Heart right ventricle (tissue), 16 donors: Measurements from ENCODE around the gene CLK3. TPM values are rescaled to one million over a fixed set of nuclear protein-coding genes. Genes with fewer than 3 reads are reported as not detected.

ENCODE experiments used
- ATAC-seq, 8 donors: fragments of 200-7000 bp; cut with Tn5 transposase; one replicate each; pipeline ENCODE4 v1.9.1; 2020; ENCODE audit warnings: mild to moderate bottlenecking in 8 of 8, moderate library complexity in 8 of 8, moderate number of reproducible peaks in 1 of 8
- DNase-seq, 2 donors: peaks; one replicate each; pipeline ENCODE4 v3.0.0-alpha.2; 2020
- H3K27ac ChIP-seq, 10 donors: fragments of 200-600 bp; sonication (generic) in 2 of 10; one replicate each; pipeline versions ENCODE4 v1.5.0 to v1.8.0; 2020 to 2022; ENCODE audit warnings: mild to moderate bottlenecking in 3 of 10
- H3K27me3 ChIP-seq, 7 donors: fragments of 200-600 bp; one replicate each; pipeline ENCODE4 v1.8.0; 2021 to 2022; ENCODE audit warnings: mild to moderate bottlenecking in 2 of 7
- H3K36me3 ChIP-seq, 9 donors: fragments of 200-600 bp; sonication (generic) in 1 of 9; one replicate each; pipeline versions ENCODE4 v1.5.0 to v1.8.0; 2020 to 2022; ENCODE audit warnings: mild to moderate bottlenecking in 2 of 9
- H3K4me1 ChIP-seq, 9 donors: fragments of 200-600 bp; sonication (generic) in 1 of 9; one replicate each; pipeline versions ENCODE4 v1.5.0 to v1.8.0; 2020 to 2022; ENCODE audit warnings: mild to moderate bottlenecking in 4 of 9
- H3K4me3 ChIP-seq, 10 donors: fragments of 200-600 bp; sonication (generic) in 2 of 10; one replicate each; pipeline versions ENCODE4 v1.5.0 to v1.8.0; 2020 to 2022; ENCODE audit warnings: mild to moderate bottlenecking in 7 of 10, moderate library complexity in 2 of 10
- H3K9me3 ChIP-seq, 11 donors: fragments of 200-600 bp in 10 of 11; sonication (generic) in 2 of 11; one replicate each; pipeline versions ENCODE4 v1.5.0 to v1.8.0; 2013 to 2022; ENCODE audit warnings: mild to moderate bottlenecking in 2 of 11, control low read depth in 1 of 11, moderate library complexity in 1 of 11
- CTCF ChIP-seq, 9 donors: fragments of 200-600 bp; sonication (generic) in 2 of 9; IDR thresholded peaks; one replicate each; pipeline versions ENCODE4 v1.5.0 to v1.8.0; 2021 to 2022; ENCODE audit warnings: antibody characterized with exemption in 9 of 9, mild to moderate bottlenecking in 5 of 9, moderate library complexity in 1 of 9
- WGBS, 2 donors: extraction: QIAGEN DNeasy Blood & Tissue Kit; methylation state at CpG; one replicate each; pipeline ENCODE4 v1.1.7; 2013; ENCODE audit warnings: inconsistent platforms in 1 of 2; 5-methylcytosine and 5-hydroxymethylcytosine counted together
- intact Hi-C, 10 donors: fragments of 100-400 bp; cut with DNase I; formaldehyde crosslinking; loops; one replicate each; pipeline versions ENCODE4 v1.11.1 to v1.14.2; 2022
- polyA plus RNA-seq, 2 donors: library from polyadenylated mRNA; stranded (reverse); fragments of 200-250 nt; gene quantifications; one replicate each; pipeline ENCODE4 v1.2.3, GENCODE V29; 2013
- total RNA-seq, 10 donors: library from RNA; stranded (reverse); fragmentation: NEBNext Ultra II Directional in 3 of 10; extraction: Animal tissue kit (Norgen Biotek cat#: 25700) in 3 of 10; gene quantifications; one replicate each; pipeline versions ENCODE4 v1.2.1 to v1.2.4, GENCODE V29; 2021 to 2023
- donor health status: Arrhythmogenic right ventricular cardiomyopathy.
- donor health status: ischemic (EF 13 %, LVEDD 7.1; RV severe dilation, severe dysfunction).
- donor health status: healthy with polysubstance abuse.
- donor health status: DM: no; HTN: yes; CAD: no.
- donor health status: DM: no; HTN: no; CAD: no.
- donor health status: ischemic (EF 25% LVEDD 6.9; RV normal size, moderate dysfunction).
- donor health status: ischemic (EF 25% LVEDD 5.7; RV mildly dilated, moderate dysfunction).
- donor health status: healthy.
- donor health status: DM: yes; HTN: yes; CAD: no.
- donor health status: Ischemic cardiomyopathy.
- donor health status: ischemic (EF 35%, LVEDD 5.7; RV mildly dilated, moderate dysfunction).
- donor health status: nonischemic (EF 11% LVEDD 7.7; RV severe dilation, severe dysfunction).
- donor health status: DM: yes; HTN: yes; CAD: no.
- donor health status: PGD.
- donor health status: ischemic (EF 29% LVEDD 5.4; RV normal size, mild dysfunction).
- donor health status: nonischemic (EF 23%, LVEDD 6.1; RV moderate dilation, normal function).

The CLK3 gene
- total and polyA plus RNA-seq, 12 donors, result 27.7 to 73.6 (median 45.2) TPM

GRCh38 chr15:74667975-74668374 is 52.3 kb downstream of the CLK3 start:
- no peak for TF ChIP-seq CTCF (IDR thresholded peaks at IDR 0.05)
- Histone ChIP-seq H3K4me3 (no peak overlapping the region), H3K4me1 (peaks cover 2 to 20% (median 16%) of the 10 kb centered on the region in 9 donors), H3K27me3 (no peaks in the 10 kb centered on the region), H3K27ac (no peak overlapping the region), H3K9me3 (no peaks in the 10 kb centered on the region), H3K36me3 (peaks cover 0 to 51% (median 20%) of the 10 kb centered on the region in 9 donors)
- DNase-seq, result no peak
- intact Hi-C loops, result loop anchor here in 1 of 10 donors (10.0 kb wide), 1 partner anchor 57 kb away; the partner anchor contains the start of gene CYP1A1
- no peak for ATAC-seq
- WGBS, 2 donors, result 94 to 95% methylated on average over 1 of the region's 1 CpG

- H3K4me3 ChIP-seq, result no peak overlapping the region
- peaks cover 0 to 67% (median 24%) of the 10 kb centered on the region in 9 donors for H3K36me3 ChIP-seq
- H3K27me3 ChIP-seq, result no peaks in the 10 kb centered on the region
- no peak overlapping the region for H3K27ac ChIP-seq
- ATAC-seq (no peak), DNase-seq (no peak)
- intact Hi-C loops, result loop anchor here in 1 of 10 donors (10.0 kb wide), 1 partner anchor 55 kb away; the partner anchor contains the start of gene CYP1A1
- WGBS, 2 donors, result 92 to 94% methylated on average over 4 of the region's 4 CpGs
- H3K9me3 ChIP-seq, result no peaks in the 10 kb centered on the region
- TF ChIP-seq CTCF (IDR thresholded peaks at IDR 0.05), result no peak
- peaks cover 0 to 5% (median 4%) of the 10 kb centered on the region in 9 donors for H3K4me1 ChIP-seq
Measured at GRCh38 chr15:74669627-74670026, 54.0 kb downstream of the CLK3 start.

- DNase-seq, result no peak
- H3K27ac ChIP-seq, result no peak overlapping the region
- ATAC-seq, result no peak
- H3K4me1 ChIP-seq, result no peaks in the 10 kb centered on the region
- no peaks in the 10 kb centered on the region for H3K9me3 ChIP-seq
- TF ChIP-seq CTCF (IDR thresholded peaks at IDR 0.05), result no peak
- intact Hi-C loops, result no loop called here
- H3K27me3 ChIP-seq, result no peaks in the 10 kb centered on the region
- 85 to 92% methylated on average over 3 of the region's 3 CpGs for WGBS, 2 donors
- peaks cover 0 to 54% (median 24%) of the 10 kb centered on the region in 9 donors for H3K36me3 ChIP-seq
- no peak overlapping the region for H3K4me3 ChIP-seq
Measured at GRCh38 chr15:74674161-74674560, 58.5 kb downstream of the CLK3 start.

GRCh38 chr15:74676801-74677200 is 61.2 kb downstream of the CLK3 start:
- 88 to 91% methylated on average over 7 of the region's 7 CpGs for WGBS, 2 donors
- ATAC-seq (no peak), DNase-seq (no peak)
- Histone ChIP-seq H3K4me3 (no peak overlapping the region), H3K9me3 (no peaks in the 10 kb centered on the region), H3K4me1 (no peaks in the 10 kb centered on the region), H3K27me3 (no peaks in the 10 kb centered on the region), H3K27ac (no peak overlapping the region), H3K36me3 (peaks cover 0 to 29% (median 11%) of the 10 kb centered on the region in 9 donors)
- no peak for TF ChIP-seq CTCF (IDR thresholded peaks at IDR 0.05)
- intact Hi-C loops, result no loop called here

Other genes with a start within 250 kb of the CLK3 start
- gene CYP11A1, start 248.2 kb upstream of the CLK3 start, total RNA-seq, result 1 to 10 TPM in 8 of 10 donors, under 1 TPM in 2; 0.60 to 3.6 (median 2.2) TPM
- gene CYP11A1, start 248.2 kb upstream of the CLK3 start, polyA plus RNA-seq, result under 1 TPM; 0.06 to 0.44 TPM
- gene SEMA7A, start 181.9 kb upstream of the CLK3 start, total RNA-seq, result 1 to 10 TPM in 8 of 10 donors, under 1 TPM in 2; 0.61 to 5.1 (median 1.8) TPM
- under 1 TPM; 0.59 to 0.99 TPM for gene SEMA7A, start 181.9 kb upstream of the CLK3 start, polyA plus RNA-seq
- gene UBL7, start 154.7 kb upstream of the CLK3 start, total RNA-seq, result 10 to 100 TPM; 49.1 to 56.6 (median 52.7) TPM
- gene UBL7, start 154.7 kb upstream of the CLK3 start, polyA plus RNA-seq, result 10 to 100 TPM; 47.0 to 51.7 TPM
- 1 to 10 TPM; 1.2 to 3.7 (median 2.4) TPM for gene ARID3B, start 74.6 kb upstream of the CLK3 start, total RNA-seq
- gene ARID3B, start 74.6 kb upstream of the CLK3 start, polyA plus RNA-seq, result 1 to 10 TPM; 1.4 to 3.0 TPM
- 10 to 100 TPM; 14.4 to 18.1 (median 15.8) TPM for gene EDC3, start 80.2 kb downstream of the CLK3 start, total RNA-seq
- gene EDC3, start 80.2 kb downstream of the CLK3 start, polyA plus RNA-seq, result 10 to 100 TPM; 10.4 to 11.9 TPM
- under 1 TPM in 6 of 10 donors, not detected in 4; 0.13 to 0.53 (median 0.42) TPM for gene CYP1A1, start 109.7 kb downstream of the CLK3 start, total RNA-seq
- under 1 TPM; 0.20 to 0.88 TPM for gene CYP1A1, start 109.7 kb downstream of the CLK3 start, polyA plus RNA-seq
- under 1 TPM in 1 of 10 donors, not detected in 9; 0.11 TPM for gene CYP1A2, start 133.0 kb downstream of the CLK3 start, total RNA-seq
- gene CYP1A2, start 133.0 kb downstream of the CLK3 start, polyA plus RNA-seq, result not detected
- gene CSK, start 166.2 kb downstream of the CLK3 start, total RNA-seq, result 10 to 100 TPM; 20.3 to 48.6 (median 24.8) TPM
- gene CSK, start 166.2 kb downstream of the CLK3 start, polyA plus RNA-seq, result 10 to 100 TPM; 19.7 to 35.2 TPM
- 10 to 100 TPM in 4 of 10 donors, 1 to 10 TPM in 6; 6.3 to 47.4 (median 9.0) TPM for gene LMAN1L, start 197.0 kb downstream of the CLK3 start, total RNA-seq
- 10 to 100 TPM in 1 of 2 donors, under 1 TPM in 1; 0.03 to 18.4 TPM for gene LMAN1L, start 197.0 kb downstream of the CLK3 start, polyA plus RNA-seq
- 1 to 10 TPM in 7 of 10 donors, under 1 TPM in 2, not detected in 1; 0.64 to 6.1 (median 1.3) TPM for gene CPLX3, start 210.8 kb downstream of the CLK3 start, total RNA-seq
- 10 to 100 TPM in 1 of 2 donors, under 1 TPM in 1; 0.04 to 14.6 TPM for gene CPLX3, start 210.8 kb downstream of the CLK3 start, polyA plus RNA-seq
- gene ULK3, start 227.3 kb downstream of the CLK3 start, total RNA-seq, result 10 to 100 TPM; 21.3 to 44.0 (median 24.7) TPM
- 10 to 100 TPM; 22.5 to 56.3 TPM for gene ULK3, start 227.3 kb downstream of the CLK3 start, polyA plus RNA-seq